HG02759 (cell line): Measurements from ENCODE around the gene EPN3.

Experiments
- ATAC-seq: cut with Tn5 transposase; IDR thresholded peaks from one replicate; pipeline ENCODE4 v1.9.1; 2021; ENCODE audit warnings: mild to moderate bottlenecking, moderate library complexity; ENCODE audit not compliant: unreplicated experiment

The EPN3 gene

DNA sequence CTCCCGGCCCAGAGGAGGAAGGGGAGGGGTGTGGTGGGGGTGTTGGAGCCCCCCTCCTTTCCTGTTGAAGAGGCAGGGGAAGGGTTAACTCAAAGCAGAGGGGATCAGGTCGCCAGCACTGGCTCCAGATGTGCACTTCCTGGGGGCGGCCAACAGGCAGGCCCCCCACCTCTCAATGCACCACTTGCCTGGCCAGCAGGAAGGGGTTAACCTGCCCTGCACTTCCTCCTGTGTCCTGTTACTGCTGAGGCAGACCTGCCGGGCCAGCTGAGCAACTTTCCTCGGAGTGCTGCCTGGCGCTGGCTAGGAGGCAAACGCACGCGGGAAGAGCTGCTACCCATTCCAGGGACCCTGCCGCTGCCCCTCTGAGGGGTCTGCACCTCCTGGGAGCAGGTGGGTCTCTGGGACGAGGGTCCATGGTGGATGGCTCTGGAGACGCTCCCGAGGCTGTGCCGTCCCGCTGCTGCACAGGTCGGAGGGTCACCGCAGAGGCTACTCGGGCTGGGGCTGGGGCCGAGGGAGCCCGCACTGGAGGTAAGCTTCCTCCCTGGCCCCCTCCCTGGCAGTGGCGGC is at the start of gene EPN3:
Gene EPN3, plus strand, starts transcription at position 284 of the 573 bp plus-strand sequence. CDS start 3,822 bp downstream, outside the sequence.
- no peak for ATAC-seq

DNA sequence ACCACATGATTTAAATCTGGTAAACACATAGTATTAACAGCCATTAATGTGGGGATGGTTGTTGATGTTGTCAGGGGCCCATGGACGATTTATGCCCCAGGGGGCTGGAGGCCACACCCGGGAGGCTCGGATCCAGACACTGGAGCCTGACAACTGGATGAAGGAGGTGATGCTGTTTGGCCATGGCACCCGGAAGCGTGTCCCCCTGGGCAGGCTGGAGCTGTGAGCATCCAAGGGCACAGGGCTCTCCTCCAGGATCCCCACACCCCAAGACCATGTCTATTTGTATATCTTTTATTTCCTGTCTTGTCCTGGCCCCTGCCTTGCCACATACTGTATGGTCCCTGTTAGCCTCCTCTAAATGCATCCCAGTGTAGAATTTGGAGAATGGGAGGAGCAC is 49.3 kb upstream of the EPN3 start:
- ATAC-seq: no peak

DNA sequence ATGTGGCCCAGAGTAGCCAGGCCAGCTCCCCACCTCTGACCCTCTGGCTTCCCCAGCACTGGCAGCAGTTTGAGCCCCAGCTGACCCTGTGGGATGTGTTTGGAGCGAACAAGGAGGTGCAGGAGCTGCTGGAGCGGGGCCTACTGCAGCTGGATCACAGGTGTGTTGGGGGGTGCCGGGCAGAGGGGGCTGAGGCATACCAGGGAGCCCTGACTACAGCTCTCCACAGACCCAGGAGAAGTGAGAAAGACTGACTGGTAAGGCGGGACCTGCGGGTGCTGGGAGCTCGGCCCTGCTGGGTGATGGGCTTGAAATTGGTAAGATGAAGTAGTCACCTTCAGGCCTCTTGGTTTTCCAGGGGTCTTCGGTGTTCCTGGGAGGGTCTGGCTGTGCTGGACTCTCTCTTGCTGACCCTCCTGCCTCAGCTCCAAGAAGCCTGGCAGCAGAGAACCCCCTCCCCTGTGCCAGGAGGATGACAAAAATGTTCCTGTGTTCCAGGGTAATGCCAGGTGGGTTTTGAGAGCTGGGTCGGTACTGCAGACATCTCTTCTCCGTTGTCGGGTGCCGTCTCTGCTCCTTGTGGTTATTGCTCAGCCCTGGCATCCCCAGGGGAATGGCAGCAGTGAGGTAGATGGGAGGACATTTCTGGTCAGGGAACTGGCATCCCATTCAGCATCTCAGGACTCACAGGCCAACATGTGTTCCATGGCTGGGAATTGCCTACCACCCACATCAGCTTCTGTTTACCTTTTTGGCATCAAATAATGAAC is 48.0 kb upstream of the EPN3 start:
- no peak for ATAC-seq

DNA sequence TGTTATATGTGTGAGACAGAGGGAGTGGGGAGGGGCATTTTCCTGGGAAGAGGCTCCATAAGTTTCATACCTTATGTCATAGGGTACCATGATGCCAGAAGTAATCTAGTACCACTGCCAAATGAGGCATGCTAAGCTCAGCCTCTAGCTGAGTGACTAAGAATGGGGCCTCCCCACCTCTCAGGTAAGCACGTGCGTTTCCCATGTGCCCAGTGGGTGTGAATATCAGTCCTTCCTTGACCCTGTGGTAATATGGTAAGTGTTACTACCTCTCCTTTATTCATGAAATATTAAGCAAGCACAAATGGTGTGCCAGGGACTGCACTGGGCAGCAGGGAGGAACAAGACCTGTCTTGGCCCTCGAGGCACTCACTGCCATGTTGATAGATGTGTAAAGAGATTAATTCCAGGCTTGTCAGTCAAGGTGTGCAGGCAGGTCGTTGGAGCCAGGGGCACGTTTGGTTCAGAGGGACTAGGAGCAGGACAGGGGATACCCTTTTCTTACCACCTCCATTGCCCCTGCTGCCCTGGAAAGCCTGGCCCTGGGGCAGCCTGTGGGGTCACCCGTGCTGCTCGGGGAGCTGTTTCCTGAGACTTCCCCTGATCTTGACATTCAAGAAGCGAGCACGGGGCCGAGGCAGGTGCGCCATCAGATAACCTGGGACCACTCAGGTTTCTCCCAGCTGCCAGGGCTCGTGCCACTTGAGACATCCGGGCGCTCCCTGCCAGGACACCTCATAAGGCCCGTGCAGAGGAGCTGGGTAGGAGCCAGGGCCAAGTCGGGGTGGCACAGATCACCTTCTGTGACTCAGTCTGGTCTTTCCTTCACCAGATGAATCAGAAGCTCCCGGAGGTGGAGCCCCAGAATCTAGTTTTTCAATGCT is 45.1 kb upstream of the EPN3 start:
- no peak for ATAC-seq

DNA sequence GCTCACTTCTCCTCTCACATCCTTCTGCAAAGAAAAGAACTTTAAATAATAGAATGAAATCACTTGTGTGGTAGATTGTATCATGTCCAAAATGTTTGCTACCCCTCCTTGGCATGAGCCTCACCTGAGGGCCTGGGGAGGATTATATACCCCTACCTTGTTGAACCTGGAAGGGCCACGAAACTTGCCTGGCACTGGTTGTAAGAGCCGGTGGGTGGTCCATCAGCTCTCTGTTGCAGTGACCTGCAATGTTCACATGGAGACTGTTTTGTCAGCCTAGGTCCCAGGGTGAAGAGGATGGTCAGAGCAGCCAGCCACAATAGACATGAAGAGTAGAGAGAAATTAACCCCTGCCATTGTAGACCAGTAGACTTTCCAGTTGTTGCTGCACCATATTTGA is 43.7 kb upstream of the EPN3 start:
- no peak for ATAC-seq

DNA sequence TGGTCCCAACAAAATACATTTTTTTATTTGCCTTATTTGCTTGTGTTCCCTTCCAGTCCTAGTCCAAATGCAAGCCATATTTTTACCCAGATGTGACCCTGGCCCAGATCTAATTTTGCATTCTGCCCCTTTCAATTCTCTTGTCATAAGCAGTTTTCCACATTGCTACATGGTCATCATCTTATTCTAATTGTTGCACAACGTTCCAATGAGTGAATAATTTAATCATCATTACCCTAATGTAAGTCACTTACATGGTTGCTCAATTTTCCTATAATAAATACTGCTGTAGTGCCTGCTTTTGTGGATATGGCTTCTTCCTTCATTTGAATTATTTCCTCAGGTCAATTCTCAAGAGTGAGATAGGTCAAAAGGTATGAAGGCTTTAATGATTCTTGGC is 41.0 kb upstream of the EPN3 start:
- ATAC-seq: no peak

DNA sequence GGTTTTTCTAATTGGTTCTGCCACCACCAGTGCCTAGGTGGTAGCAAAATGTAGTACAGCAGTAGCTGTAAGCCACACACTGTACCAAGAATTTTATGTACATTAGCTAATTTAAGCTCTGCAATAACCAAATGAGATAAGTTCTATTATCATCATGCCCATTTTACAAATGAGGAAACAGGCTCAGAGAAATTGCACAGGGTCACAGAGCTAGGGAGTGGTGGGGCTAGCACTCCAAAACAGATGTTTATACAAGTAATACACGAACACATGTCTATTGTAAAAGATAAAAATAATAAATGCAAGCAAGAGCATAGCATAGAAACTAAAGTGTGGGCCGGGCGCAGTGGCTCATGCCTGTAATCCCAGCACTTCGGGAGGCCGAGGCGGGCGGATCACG is 40.3 kb upstream of the EPN3 start:
- ATAC-seq: no peak

DNA sequence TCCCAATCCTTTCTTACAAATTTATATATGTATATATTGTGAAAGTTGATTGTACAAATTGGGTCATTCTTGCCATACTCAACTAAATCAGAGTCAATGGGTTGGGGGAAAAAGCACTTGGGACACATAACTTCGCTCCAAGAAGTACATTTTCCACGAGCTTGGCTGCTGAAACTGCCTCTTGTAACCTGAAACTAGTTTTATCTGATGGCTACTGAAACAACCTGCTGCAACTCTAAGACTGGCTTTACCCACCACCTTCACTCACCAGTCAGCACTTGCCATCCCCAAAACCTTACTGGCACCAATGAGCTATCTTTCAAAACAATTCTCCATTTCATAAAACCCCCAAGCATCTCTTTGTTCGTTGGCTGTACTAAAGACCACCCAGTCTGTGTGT is 38.8 kb upstream of the EPN3 start:
- ATAC-seq: no peak

DNA sequence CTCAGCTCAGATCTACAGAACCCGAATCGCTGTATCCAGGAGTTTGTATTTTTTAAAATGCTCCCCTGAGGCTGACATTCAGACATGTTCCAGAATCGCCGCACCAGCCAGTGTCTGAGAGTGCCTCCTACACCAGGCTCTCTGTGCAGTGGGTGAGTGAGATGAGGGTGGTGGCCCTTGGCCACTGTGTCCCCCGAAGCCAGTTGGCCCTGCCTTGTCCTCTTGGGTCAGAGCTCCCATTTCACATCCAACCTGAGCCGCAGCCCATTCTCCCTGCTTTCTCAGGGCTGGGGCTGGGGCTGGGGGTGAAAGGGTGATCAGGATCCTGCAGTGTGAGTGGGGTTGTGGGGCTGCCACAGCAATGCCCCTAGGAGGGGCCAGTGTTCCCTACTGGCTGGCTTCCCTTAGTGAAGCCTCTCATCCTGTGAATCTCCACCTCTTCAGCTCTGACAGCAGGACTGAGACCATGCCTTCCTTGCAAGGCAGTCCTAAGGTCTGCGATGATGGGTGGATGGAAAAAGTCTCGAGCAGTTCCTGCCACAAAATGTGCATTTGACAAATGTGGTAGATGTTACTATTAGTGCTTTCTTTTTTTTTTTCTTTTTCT is 37.2 kb upstream of the EPN3 start:
- no peak for ATAC-seq

DNA sequence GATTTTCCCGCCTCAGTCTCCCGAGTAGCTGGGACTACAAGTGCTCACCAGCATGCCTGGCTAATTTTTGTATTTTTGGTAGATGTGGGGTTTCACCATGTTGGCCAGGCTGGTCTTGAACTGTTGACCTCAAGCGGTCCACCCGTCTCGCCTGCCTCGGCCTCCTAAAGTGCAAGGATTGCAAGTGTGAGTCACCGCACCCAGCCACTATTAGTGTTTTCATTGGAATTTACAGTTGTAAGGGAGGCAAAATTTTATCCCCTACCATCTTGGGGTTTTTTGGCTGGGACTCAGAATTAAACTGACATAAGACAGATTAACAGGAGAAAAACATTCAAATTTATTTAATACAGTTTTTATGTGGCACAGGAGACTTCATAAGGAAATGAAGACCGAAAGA is 36.6 kb upstream of the EPN3 start:
- ATAC-seq: no peak

DNA sequence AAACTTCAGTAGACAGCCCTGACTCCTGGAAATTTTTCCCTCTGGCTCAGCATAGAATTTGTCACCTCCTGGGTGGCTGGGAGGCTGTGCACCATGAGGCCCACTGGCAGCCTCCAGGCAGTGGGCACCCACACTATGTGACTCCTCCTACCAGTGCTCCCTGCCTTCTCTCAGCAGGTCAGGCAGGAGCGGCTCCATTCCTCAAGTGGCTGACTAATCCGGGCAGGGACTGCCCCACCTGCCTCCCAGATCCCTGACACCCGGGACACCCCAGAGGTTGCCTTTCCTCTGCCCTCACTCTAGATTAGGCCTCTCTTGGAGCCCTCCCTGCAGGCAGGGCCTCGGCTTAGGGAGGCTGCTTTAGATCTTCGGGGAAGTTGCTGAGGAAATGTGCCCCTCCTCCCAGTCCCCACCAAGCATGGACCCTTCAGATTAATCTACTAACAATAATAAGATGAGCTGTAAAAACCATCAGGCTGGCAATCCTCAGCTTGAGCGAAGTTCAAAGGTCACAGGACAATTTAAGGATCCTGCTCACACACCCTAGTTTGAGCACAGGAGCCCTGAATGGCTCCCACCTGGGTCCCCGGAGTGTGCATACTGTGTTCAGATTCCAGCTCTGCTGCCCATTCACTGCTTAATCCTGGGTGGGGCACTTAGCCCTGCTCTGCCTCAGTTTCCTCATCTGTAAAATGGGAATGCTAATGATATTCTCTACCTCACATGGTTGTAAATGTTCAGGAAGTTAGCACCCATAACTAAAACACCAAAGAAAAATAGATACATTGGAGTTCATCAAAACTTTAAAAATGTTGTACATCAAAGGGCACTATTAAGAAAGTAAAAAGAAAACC is 34.3 kb upstream of the EPN3 start:
- no peak for ATAC-seq

DNA sequence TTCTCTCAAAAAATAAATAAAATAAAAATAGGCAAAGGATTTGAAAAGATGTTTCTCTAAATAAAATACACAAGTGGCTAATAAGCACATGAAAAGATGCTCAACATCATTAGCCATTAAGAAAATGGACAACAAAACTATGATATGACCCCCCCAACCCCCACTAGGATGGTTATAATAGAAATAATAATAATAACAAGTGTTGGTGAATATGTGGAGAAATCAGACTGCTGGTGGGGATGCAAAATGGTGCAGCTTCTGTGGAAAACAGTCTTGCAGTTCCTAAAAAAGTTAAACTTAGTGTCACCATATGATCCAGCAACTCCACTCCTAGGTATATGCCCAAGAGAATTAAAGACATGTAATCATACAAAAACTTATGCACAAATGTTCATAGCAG is 33.3 kb upstream of the EPN3 start:
- no peak for ATAC-seq

DNA sequence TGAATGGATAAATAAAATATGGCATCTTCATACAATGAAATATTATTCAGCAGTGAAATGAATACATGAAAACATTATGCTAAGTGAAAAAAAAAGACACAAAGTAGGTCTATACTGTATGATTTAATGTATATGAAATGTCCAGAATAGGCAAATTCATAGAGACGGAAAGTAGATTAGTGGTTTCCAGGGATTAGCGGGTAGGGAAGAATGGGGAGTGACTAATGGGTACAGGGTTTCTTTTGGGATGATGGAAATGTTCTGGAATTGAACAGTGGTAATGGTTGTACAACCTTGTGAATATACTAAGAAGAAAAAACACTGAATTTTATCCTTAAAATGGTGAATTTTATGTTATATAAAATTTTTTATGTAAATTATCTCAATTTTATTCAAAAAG is 32.8 kb upstream of the EPN3 start:
- no peak for ATAC-seq

DNA sequence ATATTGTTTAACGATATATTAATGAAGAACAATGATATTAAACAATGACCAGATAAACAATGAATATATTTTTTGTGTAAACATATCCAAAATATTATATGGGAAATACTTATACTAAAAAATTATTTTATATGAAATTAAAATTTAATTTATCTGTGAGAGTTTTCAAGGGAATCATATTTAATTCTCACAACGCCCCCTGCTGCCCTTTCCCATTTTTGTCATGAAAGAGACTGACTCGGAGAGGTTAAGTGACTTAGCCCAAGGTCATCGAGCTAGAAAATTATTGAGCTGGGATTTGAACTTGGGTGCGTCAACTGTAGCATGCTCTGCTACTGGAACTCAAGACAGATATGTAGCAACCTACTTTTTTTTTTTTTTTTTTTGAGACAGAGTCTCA is 31.5 kb upstream of the EPN3 start:
- no peak for ATAC-seq

DNA sequence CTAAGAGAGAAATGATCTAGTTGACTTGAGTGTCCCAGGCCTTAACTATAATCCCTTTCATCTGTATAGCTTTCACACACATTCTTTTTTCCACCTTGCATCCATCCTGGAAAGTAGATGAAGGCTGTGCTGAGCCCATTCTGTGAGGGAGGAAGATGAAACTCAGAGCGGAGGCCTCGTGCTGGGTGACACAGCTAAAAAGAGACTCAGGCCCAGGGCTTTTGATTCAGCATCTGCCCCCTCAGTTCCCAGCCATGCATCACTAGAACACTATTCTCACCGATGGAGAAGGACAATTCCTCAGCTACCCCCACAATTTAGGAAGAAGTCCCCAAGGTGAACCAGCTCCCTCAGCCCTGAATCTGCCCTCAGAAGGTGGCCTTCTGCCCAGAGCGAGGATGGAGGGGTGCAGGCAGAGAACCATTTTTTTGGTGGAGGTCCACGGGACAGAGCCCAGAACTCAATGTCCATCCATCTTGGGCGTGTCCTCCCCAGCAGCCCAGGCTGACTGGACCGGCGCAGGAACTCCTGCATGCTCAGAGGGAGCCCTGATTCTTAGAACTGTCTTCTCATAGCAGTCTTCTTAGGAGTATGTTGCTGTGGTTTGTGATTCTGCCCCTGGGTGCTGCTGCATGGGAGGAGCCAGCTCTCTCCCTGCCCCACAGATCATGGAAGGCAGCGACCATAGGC is 30.1 kb upstream of the EPN3 start:
- no peak for ATAC-seq

DNA sequence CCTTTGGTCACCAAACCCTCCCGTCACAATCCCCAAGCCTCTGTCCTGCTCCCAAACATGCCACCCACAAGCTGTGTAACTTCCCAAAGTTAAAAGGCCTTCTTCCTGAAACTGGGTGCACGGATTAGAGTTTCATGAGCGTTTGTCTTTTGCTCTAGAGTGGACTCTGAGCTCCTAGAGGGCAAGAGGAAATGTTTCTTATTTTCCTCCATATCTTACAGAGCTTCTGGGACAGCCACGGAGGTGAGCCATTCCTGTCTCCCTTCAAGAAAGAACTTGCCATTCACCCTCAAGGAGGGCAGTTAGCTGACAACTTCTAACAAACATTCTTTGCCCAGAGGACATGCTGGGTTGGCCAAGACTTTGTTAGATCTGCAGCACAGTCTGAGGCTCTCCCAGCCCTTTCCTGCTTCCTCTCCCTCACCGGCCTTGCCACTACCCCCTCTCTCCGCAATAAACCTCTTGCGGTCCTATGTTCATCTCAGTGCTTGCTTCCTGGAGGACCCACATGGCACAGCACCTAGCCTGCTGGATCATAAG is 26.9 kb upstream of the EPN3 start:
- ATAC-seq: no peak

DNA sequence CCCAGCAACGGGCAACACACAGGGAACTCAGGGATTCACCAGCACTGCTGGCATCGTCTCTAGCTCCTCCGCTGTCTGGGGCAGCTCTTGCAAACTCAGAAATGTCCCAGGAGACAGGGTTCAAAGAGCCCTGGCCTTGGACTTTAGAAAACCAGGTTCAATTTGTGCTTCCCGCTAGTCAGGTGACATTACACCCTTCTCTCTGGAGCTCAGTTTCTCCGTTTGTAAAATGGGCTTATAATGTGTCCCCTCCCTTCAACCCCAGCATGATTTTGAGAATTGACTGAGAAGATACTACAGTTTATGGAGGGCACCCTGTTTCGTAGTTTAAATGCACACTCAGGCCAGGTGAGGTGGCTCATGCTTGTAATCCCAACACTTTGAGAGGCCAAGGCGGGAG is 26.2 kb upstream of the EPN3 start:
- ATAC-seq: no peak

DNA sequence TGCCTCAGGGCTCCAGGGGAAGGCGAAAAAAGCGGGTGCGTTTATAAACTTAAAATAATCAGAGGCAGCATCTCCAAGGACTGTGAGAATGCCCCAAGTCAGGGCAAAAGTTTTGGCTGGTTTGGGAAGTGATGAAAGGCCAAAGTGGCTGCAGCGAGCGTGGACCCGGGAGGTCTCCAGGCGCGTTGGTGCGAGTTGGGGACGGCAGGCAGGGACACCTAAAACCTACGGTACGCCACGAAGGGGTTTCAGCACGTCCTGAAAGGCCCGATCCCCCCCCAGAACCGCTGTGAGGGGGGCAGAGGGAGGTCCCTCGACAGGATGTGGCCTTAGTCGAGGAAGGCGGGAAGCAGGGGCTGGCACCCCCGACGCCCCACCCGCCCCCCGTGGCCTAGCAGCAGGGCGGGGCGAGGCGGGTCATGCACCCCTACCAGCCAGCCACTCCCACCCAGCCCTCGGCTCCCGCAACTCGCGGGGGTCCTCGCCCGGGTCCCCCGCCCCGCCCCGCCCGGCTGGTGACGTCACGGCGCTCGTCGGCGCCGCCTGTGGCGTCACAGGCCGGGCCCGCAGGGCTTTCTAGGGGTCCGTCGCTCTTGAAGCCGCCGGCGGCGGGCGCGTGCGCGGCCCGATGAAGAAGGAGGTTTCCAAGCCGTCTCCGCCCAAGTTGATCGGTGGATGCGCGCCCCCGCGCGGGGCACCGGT is 24.5 kb upstream of the EPN3 start, which contains the start of gene MYCBPAP:
Gene MYCBPAP, plus strand, starts transcription at position 569 of the 702 bp plus-strand sequence. CDS start 236 bp downstream, outside the sequence.
- ATAC-seq: no peak
